GM23338 (cell line): ENCODE data around the gene TENM3. TPM values are rescaled to one million over a fixed set of nuclear protein-coding genes. Genes with fewer than 3 reads are reported as not detected.

Experiments used
- ATAC-seq: fragments of 200-7000 bp; cut with Tn5 transposase; 3 replicates; pipeline ENCODE4 v1.9.1; 2020
- DNase-seq: peaks from one replicate; pipeline ENCODE4 v3.0.0-alpha.2; 2015; ENCODE audit warnings: low spot score
- H2AFZ ChIP-seq: fragments of 200-600 bp; sonication (generic); 2 replicates; pipeline ENCODE4 v1.8.0; 2016; ENCODE audit warnings: antibody characterized with exemption, mild to moderate bottlenecking, moderate library complexity
- H3F3A ChIP-seq: fragments of 200-600 bp; sonication (generic); replicated peaks from 2 replicates; pipeline ENCODE4 v1.8.0; 2017; ENCODE audit warnings: antibody characterized with exemption, mixed run types, low read depth
- H3K27ac ChIP-seq: fragments of 200-600 bp; sonication (generic); 2 replicates; pipeline ENCODE4 v1.6.1; 2016; ENCODE audit warnings: low read depth
- H3K27me3 ChIP-seq: fragments of 200-600 bp; sonication (generic); 2 replicates; pipeline ENCODE4 v1.8.0; 2016; ENCODE audit warnings: mild to moderate bottlenecking, mixed run types, moderate library complexity; ENCODE audit not compliant: insufficient read depth
- H3K36me3 ChIP-seq: fragments of 200-600 bp; sonication (generic); 2 replicates; pipeline ENCODE4 v1.8.0; 2016; ENCODE audit warnings: mild to moderate bottlenecking; ENCODE audit not compliant: insufficient read depth
- H3K4me1 ChIP-seq: fragments of 200-600 bp; sonication (generic); 2 replicates; pipeline ENCODE4 v1.8.0; 2016; ENCODE audit warnings: mild to moderate bottlenecking, moderate library complexity; ENCODE audit not compliant: insufficient read depth
- H3K4me2 ChIP-seq: fragments of 200-600 bp; sonication (generic); 2 replicates; pipeline ENCODE4 v1.7.1; 2017; ENCODE audit warnings: mixed run types
- H3K4me3 ChIP-seq: fragments of 200-600 bp; sonication (generic); 2 replicates; pipeline ENCODE4 v1.6.1; 2016; ENCODE audit warnings: mixed run types
- H3K79me2 ChIP-seq: fragments of 200-600 bp; sonication (generic); replicated peaks from 2 replicates; pipeline ENCODE4 v1.8.0; 2017; ENCODE audit warnings: mild to moderate bottlenecking; ENCODE audit not compliant: insufficient read depth
- H3K9me2 ChIP-seq: fragments of 200-600 bp; sonication (generic); 2 replicates; pipeline ENCODE4 v1.8.0; 2017; ENCODE audit not compliant: insufficient read depth
- H4K20me1 ChIP-seq: fragments of 200-600 bp; sonication (generic); replicated peaks from 2 replicates; pipeline ENCODE4 v1.8.0; 2017; ENCODE audit warnings: mild to moderate bottlenecking; ENCODE audit not compliant: insufficient read depth
- H3K27ac Mint-ChIP-seq: 2 replicates; pipeline ENCODE4 v1.8.0; 2020; ENCODE audit warnings: inconsistent platforms, mild to moderate bottlenecking, moderate library complexity, mixed read lengths
- H3K27me3 Mint-ChIP-seq: 3 replicates; pipeline ENCODE4 v1.8.0; 2022; ENCODE audit warnings: low read depth, mild to moderate bottlenecking, moderate library complexity, mixed read lengths, inconsistent platforms; ENCODE audit not compliant: insufficient read depth, poor library complexity
- H3K36me3 Mint-ChIP-seq: 3 replicates; pipeline ENCODE4 v1.8.0; 2021; ENCODE audit warnings: low read depth, mild to moderate bottlenecking, inconsistent platforms, moderate library complexity, mixed read lengths
- H3K4me1 Mint-ChIP-seq: 3 replicates; pipeline ENCODE4 v1.8.0; 2020; ENCODE audit warnings: mild to moderate bottlenecking, inconsistent platforms, mixed read lengths
- H3K4me3 Mint-ChIP-seq: 3 replicates; pipeline ENCODE4 v1.8.0; 2021; ENCODE audit warnings: moderate library complexity, mild to moderate bottlenecking, inconsistent platforms, mixed read lengths
- H3K9me3 Mint-ChIP-seq: 3 replicates; pipeline ENCODE4 v1.8.0; 2020; ENCODE audit warnings: moderate library complexity, mild to moderate bottlenecking, inconsistent platforms, mixed read lengths
- CREB1 ChIP-seq: fragments of 250-450 bp; sonication (Bioruptor Pico); IDR thresholded peaks from 2 replicates; pipeline ENCODE4 v1.5.0; 2020; ENCODE audit warnings: low read depth, mild to moderate bottlenecking, moderate library complexity
- EZH2 ChIP-seq: fragments of 200-600 bp; sonication (generic); IDR thresholded peaks from one replicate; pipeline ENCODE4 v1.8.0; 2017; ENCODE audit warnings: antibody characterized with exemption, mild to moderate bottlenecking, low read depth; ENCODE audit not compliant: unreplicated experiment
- EZH2phosphoT487 ChIP-seq: fragments of 200-600 bp; sonication (generic); IDR thresholded peaks from one replicate; pipeline ENCODE4 v1.8.1; 2018; ENCODE audit warnings: antibody characterized with exemption; ENCODE audit not compliant: unreplicated experiment
- JUNB ChIP-seq: IDR thresholded peaks from one replicate; pipeline ENCODE4 v1.6.1; 2016; ENCODE audit warnings: antibody characterized with exemption; ENCODE audit not compliant: unreplicated experiment
- NANOG ChIP-seq: IDR thresholded peaks from 2 replicates; pipeline ENCODE4 v1.6.1; 2016; ENCODE audit warnings: antibody characterized with exemption, borderline replicate concordance
- POLR2AphosphoS5 ChIP-seq: IDR thresholded peaks from 2 replicates; pipeline ENCODE4 v1.6.1; 2016; ENCODE audit warnings: antibody characterized with exemption, low read depth
- STAT1 ChIP-seq: IDR thresholded peaks from one replicate; pipeline ENCODE4 v1.6.1; 2016; ENCODE audit warnings: antibody characterized with exemption; ENCODE audit not compliant: unreplicated experiment
- ZNF114 ChIP-seq: fragments of 250-450 bp; sonication (Bioruptor Pico); IDR thresholded peaks from 2 replicates; pipeline ENCODE4 v1.5.0; 2020; ENCODE audit warnings: mild to moderate bottlenecking, moderate library complexity
- ZNF331 ChIP-seq: fragments of 250-450 bp; sonication (Bioruptor Pico); IDR thresholded peaks from 2 replicates; pipeline ENCODE4 v1.5.0; 2020; ENCODE audit warnings: low read depth, mild to moderate bottlenecking, moderate library complexity
- polyA plus RNA-seq: library from polyadenylated mRNA; unstranded; fragments of >200 nt; fragmentation: Nextera tagmentation; extraction: Ambion mirVana; gene quantifications from 2 replicates; pipeline ENCODE4 v1.2.1, GENCODE V29; 2016
- total RNA-seq: library from RNA; depleted of rRNA; stranded (reverse); fragments of >200 nt; shearing (Covaris generic); gene quantifications from 2 replicates; pipeline ENCODE4 v1.2.3, GENCODE V29; 2014
- TF ChIP-seq, protein P1 (sequence below), 2 experiments: fragments of 200-600 bp in 1 of 2; sonication (generic) in 1 of 2; conservative IDR thresholded peaks; 2 replicates each; pipeline versions ENCODE4 v1.5.1 to v1.6.1; 2016 to 2017; ENCODE audit warnings: antibody characterized with exemption in 2 of 2, low read depth in 2 of 2, mild to moderate bottlenecking in 2 of 2, moderate library complexity in 1 of 2
- TF ChIP-seq, protein P2 (sequence below): IDR thresholded peaks from 2 replicates; pipeline ENCODE4 v1.6.1; 2016; ENCODE audit warnings: antibody characterized with exemption
- TF ChIP-seq, protein P3 (sequence below): IDR thresholded peaks from one replicate; pipeline ENCODE4 v1.6.1; 2018; ENCODE audit warnings: antibody characterized with exemption; ENCODE audit not compliant: unreplicated experiment
- TF ChIP-seq, protein P4 (sequence below): fragments of 250-450 bp; sonication (Bioruptor Pico); IDR thresholded peaks from 2 replicates; pipeline ENCODE4 v1.5.0; 2020; ENCODE audit warnings: mild to moderate bottlenecking, moderate library complexity

The TENM3 gene
- total and polyA plus RNA-seq, 2 experiments from 2014 or later = 22.2 to 128 TPM

DNA sequence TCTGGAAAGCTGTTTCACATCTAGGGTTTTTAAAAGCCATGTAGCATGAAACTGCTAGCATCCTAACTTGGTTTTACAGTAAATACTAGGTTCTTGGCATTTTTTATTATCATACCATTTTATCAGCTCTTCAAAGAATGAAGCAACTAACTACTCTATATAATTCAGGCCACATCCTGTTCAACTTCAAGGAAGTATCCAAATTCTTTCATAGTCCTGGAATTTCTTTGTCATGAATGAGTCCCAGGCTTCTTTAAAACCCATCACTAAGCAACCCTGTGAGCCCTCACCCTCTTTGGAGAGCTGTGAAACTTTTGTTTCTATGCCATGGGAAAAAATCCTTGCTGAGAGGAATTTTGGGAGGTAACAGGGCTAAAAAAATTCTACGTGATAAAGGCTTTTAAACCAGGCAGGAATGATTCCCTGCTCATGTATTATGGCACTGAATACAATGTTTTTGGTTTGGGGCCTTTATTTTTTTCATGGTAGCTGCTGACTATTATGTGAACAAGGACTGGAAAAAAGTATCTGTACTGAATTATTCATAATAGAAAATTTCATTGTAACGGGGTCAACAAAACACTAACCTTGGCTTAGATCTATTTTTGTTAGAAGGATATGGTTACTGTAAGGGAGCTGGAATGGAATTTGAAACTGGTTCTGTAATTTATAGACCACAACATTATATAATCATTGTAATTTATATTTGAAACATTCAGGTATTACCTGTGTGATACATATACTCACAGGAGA lies 509.1 kb downstream of the TENM3 start:
- H3K4me1 Mint-ChIP-seq = peaks cover 3% of the 10 kb centered on the region
- H3K79me2 ChIP-seq = no peaks in the 10 kb centered on the region
- no peak overlapping the region for H2AFZ ChIP-seq
- H3K4me3 ChIP-seq = no peak overlapping the region
- TF ChIP-seq ZNF114 (CRISPR knock-in tag) (no peak), EZH2phosphoT487 (no peak), STAT1 (no peak), JUNB (no peak), CREB1 (CRISPR knock-in tag) (no peak), ZNF331 (CRISPR knock-in tag) (no peak), POLR2AphosphoS5 (no peak), NANOG (no peak), EZH2 (no peak)
- TF ChIP-seq, protein P1, sequence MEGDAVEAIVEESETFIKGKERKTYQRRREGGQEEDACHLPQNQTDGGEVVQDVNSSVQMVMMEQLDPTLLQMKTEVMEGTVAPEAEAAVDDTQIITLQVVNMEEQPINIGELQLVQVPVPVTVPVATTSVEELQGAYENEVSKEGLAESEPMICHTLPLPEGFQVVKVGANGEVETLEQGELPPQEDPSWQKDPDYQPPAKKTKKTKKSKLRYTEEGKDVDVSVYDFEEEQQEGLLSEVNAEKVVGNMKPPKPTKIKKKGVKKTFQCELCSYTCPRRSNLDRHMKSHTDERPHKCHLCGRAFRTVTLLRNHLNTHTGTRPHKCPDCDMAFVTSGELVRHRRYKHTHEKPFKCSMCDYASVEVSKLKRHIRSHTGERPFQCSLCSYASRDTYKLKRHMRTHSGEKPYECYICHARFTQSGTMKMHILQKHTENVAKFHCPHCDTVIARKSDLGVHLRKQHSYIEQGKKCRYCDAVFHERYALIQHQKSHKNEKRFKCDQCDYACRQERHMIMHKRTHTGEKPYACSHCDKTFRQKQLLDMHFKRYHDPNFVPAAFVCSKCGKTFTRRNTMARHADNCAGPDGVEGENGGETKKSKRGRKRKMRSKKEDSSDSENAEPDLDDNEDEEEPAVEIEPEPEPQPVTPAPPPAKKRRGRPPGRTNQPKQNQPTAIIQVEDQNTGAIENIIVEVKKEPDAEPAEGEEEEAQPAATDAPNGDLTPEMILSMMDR (conservative IDR thresholded peaks at IDR 0.05; ENCODE audit: low read depth in 2 of 2) = no peak
- TF ChIP-seq, protein P2, sequence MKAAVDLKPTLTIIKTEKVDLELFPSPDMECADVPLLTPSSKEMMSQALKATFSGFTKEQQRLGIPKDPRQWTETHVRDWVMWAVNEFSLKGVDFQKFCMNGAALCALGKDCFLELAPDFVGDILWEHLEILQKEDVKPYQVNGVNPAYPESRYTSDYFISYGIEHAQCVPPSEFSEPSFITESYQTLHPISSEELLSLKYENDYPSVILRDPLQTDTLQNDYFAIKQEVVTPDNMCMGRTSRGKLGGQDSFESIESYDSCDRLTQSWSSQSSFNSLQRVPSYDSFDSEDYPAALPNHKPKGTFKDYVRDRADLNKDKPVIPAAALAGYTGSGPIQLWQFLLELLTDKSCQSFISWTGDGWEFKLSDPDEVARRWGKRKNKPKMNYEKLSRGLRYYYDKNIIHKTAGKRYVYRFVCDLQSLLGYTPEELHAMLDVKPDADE = no peak
- TF ChIP-seq, protein P3, sequence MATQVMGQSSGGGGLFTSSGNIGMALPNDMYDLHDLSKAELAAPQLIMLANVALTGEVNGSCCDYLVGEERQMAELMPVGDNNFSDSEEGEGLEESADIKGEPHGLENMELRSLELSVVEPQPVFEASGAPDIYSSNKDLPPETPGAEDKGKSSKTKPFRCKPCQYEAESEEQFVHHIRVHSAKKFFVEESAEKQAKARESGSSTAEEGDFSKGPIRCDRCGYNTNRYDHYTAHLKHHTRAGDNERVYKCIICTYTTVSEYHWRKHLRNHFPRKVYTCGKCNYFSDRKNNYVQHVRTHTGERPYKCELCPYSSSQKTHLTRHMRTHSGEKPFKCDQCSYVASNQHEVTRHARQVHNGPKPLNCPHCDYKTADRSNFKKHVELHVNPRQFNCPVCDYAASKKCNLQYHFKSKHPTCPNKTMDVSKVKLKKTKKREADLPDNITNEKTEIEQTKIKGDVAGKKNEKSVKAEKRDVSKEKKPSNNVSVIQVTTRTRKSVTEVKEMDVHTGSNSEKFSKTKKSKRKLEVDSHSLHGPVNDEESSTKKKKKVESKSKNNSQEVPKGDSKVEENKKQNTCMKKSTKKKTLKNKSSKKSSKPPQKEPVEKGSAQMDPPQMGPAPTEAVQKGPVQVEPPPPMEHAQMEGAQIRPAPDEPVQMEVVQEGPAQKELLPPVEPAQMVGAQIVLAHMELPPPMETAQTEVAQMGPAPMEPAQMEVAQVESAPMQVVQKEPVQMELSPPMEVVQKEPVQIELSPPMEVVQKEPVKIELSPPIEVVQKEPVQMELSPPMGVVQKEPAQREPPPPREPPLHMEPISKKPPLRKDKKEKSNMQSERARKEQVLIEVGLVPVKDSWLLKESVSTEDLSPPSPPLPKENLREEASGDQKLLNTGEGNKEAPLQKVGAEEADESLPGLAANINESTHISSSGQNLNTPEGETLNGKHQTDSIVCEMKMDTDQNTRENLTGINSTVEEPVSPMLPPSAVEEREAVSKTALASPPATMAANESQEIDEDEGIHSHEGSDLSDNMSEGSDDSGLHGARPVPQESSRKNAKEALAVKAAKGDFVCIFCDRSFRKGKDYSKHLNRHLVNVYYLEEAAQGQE = no peak
- TF ChIP-seq, protein P4, sequence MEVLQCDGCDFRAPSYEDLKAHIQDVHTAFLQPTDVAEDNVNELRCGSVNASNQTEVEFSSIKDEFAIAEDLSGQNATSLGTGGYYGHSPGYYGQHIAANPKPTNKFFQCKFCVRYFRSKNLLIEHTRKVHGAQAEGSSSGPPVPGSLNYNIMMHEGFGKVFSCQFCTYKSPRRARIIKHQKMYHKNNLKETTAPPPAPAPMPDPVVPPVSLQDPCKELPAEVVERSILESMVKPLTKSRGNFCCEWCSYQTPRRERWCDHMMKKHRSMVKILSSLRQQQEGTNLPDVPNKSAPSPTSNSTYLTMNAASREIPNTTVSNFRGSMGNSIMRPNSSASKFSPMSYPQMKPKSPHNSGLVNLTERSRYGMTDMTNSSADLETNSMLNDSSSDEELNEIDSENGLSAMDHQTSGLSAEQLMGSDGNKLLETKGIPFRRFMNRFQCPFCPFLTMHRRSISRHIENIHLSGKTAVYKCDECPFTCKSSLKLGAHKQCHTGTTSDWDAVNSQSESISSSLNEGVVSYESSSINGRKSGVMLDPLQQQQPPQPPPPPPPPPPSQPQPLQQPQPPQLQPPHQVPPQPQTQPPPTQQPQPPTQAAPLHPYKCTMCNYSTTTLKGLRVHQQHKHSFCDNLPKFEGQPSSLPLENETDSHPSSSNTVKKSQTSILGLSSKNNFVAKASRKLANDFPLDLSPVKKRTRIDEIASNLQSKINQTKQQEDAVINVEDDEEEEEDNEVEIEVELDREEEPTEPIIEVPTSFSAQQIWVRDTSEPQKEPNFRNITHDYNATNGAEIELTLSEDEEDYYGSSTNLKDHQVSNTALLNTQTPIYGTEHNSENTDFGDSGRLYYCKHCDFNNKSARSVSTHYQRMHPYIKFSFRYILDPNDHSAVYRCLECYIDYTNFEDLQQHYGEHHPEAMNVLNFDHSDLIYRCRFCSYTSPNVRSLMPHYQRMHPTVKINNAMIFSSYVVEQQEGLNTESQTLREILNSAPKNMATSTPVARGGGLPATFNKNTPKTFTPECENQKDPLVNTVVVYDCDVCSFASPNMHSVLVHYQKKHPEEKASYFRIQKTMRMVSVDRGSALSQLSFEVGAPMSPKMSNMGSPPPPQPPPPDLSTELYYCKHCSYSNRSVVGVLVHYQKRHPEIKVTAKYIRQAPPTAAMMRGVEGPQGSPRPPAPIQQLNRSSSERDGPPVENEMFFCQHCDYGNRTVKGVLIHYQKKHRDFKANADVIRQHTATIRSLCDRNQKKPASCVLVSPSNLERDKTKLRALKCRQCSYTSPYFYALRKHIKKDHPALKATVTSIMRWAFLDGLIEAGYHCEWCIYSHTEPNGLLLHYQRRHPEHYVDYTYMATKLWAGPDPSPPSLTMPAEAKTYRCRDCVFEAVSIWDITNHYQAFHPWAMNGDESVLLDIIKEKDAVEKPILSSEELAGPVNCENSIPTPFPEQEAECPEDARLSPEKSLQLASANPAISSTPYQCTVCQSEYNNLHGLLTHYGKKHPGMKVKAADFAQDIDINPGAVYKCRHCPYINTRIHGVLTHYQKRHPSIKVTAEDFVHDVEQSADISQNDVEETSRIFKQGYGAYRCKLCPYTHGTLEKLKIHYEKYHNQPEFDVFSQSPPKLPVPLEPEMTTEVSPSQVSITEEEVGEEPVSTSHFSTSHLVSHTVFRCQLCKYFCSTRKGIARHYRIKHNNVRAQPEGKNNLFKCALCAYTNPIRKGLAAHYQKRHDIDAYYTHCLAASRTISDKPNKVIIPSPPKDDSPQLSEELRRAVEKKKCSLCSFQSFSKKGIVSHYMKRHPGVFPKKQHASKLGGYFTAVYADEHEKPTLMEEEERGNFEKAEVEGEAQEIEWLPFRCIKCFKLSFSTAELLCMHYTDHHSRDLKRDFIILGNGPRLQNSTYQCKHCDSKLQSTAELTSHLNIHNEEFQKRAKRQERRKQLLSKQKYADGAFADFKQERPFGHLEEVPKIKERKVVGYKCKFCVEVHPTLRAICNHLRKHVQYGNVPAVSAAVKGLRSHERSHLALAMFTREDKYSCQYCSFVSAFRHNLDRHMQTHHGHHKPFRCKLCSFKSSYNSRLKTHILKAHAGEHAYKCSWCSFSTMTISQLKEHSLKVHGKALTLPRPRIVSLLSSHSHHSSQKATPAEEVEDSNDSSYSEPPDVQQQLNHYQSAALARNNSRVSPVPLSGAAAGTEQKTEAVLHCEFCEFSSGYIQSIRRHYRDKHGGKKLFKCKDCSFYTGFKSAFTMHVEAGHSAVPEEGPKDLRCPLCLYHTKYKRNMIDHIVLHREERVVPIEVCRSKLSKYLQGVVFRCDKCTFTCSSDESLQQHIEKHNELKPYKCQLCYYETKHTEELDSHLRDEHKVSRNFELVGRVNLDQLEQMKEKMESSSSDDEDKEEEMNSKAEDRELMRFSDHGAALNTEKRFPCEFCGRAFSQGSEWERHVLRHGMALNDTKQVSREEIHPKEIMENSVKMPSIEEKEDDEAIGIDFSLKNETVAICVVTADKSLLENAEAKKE (CRISPR knock-in tag) = no peak
- peak overlapping the region; percentile 40 for H3K27ac ChIP-seq
- peaks cover 2% of the 10 kb centered on the region; the same call in 1 of the 2 replicates for H3K4me1 ChIP-seq
- peak overlapping the region; percentile 87; the same call in 1 of the 2 replicates for H3K27ac Mint-ChIP-seq
- H3K9me3 Mint-ChIP-seq = no peaks in the 10 kb centered on the region
- ATAC-seq = peak; percentile 86
- H3K4me3 Mint-ChIP-seq = no peak overlapping the region
- H3F3A ChIP-seq = no peaks in the 10 kb centered on the region
- peaks cover 24% of the 10 kb centered on the region for H3K36me3 Mint-ChIP-seq
- H3K36me3 ChIP-seq = peaks cover 11% of the 10 kb centered on the region; the same call in 1 of the 2 replicates
- H3K9me2 ChIP-seq = no peaks in the 10 kb centered on the region
- peak; percentile 84 for DNase-seq
- no peak overlapping the region for H3K4me2 ChIP-seq
- no peaks in the 10 kb centered on the region for H3K27me3 ChIP-seq
- no peaks in the 10 kb centered on the region for H3K27me3 Mint-ChIP-seq
- H4K20me1 ChIP-seq = no peaks in the 10 kb centered on the region
